HG03378 (cell line): ENCODE results near the gene MRO.

ENCODE experiments used
- ATAC-seq: cut with Tn5 transposase; IDR thresholded peaks from one replicate; pipeline ENCODE4 v1.9.1; 2021; ENCODE audit warnings: mild to moderate bottlenecking, moderate library complexity; ENCODE audit not compliant: unreplicated experiment

The MRO gene

DNA sequence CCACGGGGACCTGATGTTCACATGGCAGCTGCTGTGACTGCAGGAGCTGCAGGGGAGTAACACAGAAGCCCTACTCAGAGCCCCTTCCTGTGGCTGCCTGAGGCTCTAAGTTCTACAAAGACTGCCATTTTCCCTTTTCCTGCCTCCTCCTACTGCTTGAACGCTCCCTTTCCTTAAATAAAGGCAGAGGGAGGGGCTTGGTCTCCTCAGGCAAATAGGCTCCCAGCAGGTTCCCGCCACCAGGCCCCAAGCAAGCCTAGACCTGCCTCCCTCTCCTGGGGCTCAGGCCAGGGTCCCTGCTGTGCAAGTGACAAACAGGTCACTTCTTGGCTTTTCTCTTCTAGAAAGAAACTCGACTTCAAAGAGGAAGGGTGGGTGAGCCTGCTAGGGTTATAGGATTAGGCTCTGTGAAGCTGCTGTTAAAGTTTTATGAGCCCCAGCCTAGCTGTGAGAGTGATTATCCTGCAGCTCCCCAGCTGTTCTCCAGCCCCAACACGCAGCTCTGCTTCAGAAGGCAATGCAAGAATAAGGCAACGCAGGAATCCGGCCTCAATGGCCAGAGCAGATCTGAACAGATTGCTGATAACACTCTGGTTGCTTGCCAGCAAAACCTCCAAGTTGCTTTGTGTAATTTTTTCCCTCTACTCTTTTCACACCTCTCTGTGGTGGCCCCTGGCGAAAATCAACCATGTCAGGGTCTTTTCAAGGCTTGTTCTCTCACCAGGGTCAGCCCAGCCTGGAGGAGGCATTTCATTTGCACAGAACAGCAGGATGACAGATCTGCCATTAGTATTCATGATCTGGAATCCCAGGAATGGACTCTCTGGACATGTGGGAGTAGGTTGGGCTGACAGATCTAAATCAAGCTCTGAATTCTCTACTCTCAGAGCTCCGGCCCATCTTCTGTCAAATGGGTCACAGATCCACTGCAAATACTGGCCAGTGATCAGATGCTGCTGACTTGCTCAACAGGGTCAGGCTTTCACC lies 71.3 kb downstream of the MRO start:
- ATAC-seq = no peak

DNA sequence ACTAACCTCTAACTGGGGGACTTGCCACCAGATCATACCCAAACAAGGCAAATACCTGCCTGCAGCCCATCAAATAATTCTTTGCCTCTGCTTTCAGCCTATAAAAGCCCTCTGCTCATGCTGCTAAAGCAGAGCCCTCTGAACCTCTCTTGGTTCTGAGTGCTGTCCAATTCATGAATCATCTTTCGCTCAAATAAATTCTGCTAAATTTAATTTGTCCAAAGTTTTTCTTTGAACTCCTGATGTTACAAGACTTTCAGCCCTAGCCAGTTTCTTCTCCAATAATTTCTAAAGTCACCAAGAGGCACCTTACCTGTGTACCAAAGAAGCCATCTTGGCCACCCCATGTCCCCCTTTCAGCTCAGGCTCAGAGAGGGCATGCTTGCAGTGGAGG lies 72.0 kb downstream of the MRO start:
- no peak for ATAC-seq

DNA sequence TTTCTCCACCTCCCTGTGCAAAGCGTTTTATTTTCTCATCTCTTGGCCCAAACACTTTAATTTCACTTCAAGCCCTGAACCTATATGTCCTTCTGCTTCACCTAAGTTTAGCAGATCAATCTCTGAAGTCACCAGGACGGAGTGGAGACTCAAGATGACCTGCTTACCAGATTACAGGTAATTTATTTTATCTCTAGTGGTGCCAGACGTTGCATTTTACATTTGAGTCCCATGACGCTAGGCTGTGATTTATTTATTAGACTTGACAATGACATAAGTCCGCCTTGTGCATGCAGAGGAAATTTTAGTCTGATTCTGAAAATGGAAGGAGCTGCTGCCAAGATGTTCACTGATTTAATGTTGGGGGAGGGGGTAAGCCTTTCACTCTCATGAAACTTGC lies 73.9 kb downstream of the MRO start:
- no peak for ATAC-seq
